Endothelial cell of umbilical vein (primary cell): ENCODE results near the gene LYRM4. TPM values are rescaled to one million over a fixed set of nuclear protein-coding genes. Genes with fewer than 3 reads are reported as not detected.

Experiments used
- BruUV-seq: library from RNA; stranded (reverse); fragments of 400-500 nt; replicated peaks from 2 replicates; lab custom pipeline; 2021; lab: Mats Ljungman, UMichigan
- CTCF ChIA-PET: fragments of 300-600, 350-600 bp; sonication (Branson Sonifier 250); formaldehyde crosslinking; loops from one replicate; lab custom pipeline; 2021; ENCODE audit warnings: antibody characterized with exemption, inconsistent platforms; lab: Charles Lee
- POLR2A ChIA-PET: fragments of 300-600, 350-600 bp; sonication (Branson Sonifier 250); formaldehyde crosslinking; loops from one replicate; lab custom pipeline; 2021; ENCODE audit warnings: antibody characterized with exemption, inconsistent platforms; lab: Charles Lee
- DNase-seq: peaks from one replicate; pipeline ENCODE4 v3.0.0-alpha.2; 2011; ENCODE audit warnings: low read depth, low spot score
- FAIRE-seq: peaks from 2 replicates; lab custom pipeline; 2011; peaks lifted over from hg19 to GRCh38; lab: Jason Lieb, UNC
- H2AFZ ChIP-seq: 2 replicates; pipeline ENCODE4 v1.6.0; 2012; ENCODE audit warnings: low read depth, low read length, control low read depth, inconsistent platforms
- H3K27ac ChIP-seq: 2 replicates; pipeline ENCODE4 v1.5.1; 2011; ENCODE audit warnings: low read depth, mild to moderate bottlenecking, control low read depth, low read length, moderate library complexity; ENCODE audit not compliant: insufficient read depth
- H3K27me3 ChIP-seq, 2 experiments: 2 replicates each; pipeline versions ENCODE4 v1.6.0 to v1.6.1; 2011; ENCODE audit warnings: low read length in 2 of 2, mixed read lengths in 1 of 2; ENCODE audit not compliant: control insufficient read depth in 2 of 2, insufficient read depth in 2 of 2
- H3K36me3 ChIP-seq, 2 experiments: 2 replicates in 1 of 2; 3 replicates in 1 of 2; pipeline ENCODE4 v1.5.1; 2011; ENCODE audit warnings: low read length in 2 of 2, mild to moderate bottlenecking in 1 of 2, moderate library complexity in 1 of 2; ENCODE audit not compliant: control insufficient read depth in 2 of 2, insufficient read depth in 2 of 2; ENCODE audit errors: extremely low read depth in 1 of 2
- H3K4me1 ChIP-seq: 3 replicates; pipeline ENCODE4 v1.5.1; 2011; ENCODE audit warnings: mild to moderate bottlenecking, low read length; ENCODE audit not compliant: control insufficient read depth, insufficient read depth; ENCODE audit errors: extremely low read depth
- H3K4me2 ChIP-seq: 2 replicates; pipeline ENCODE4 v1.6.1; 2011; ENCODE audit warnings: low read length, control low read depth, mixed read lengths; ENCODE audit not compliant: insufficient read depth
- H3K4me3 ChIP-seq, 3 experiments: fragments of 200-600 bp in 1 of 3; sonication (generic), shearing (Covaris generic) in 1 of 3; replicated peaks in 1 of 3; 2 replicates each; pipeline ENCODE4 v1.5.1; 2011 to 2016; ENCODE audit warnings: control low read depth in 3 of 3, low read length in 3 of 3, mild to moderate bottlenecking in 2 of 3, inconsistent platforms in 1 of 3, low read depth in 1 of 3, moderate library complexity in 1 of 3; ENCODE audit not compliant: insufficient read depth in 1 of 3
- H3K79me2 ChIP-seq: 2 replicates; pipeline ENCODE4 v1.6.0; 2012; ENCODE audit warnings: low read length, inconsistent platforms; ENCODE audit not compliant: control insufficient read depth, insufficient read depth
- H3K9ac ChIP-seq: replicated peaks from 2 replicates; pipeline ENCODE3; 2011; ENCODE audit warnings: low read length, control low read depth; ENCODE audit not compliant: insufficient read depth; ENCODE audit errors: extremely low read depth
- H3K9me1 ChIP-seq: replicated peaks from 3 replicates; pipeline ENCODE4 v1.6.0; 2011; ENCODE audit warnings: mild to moderate bottlenecking, low read length; ENCODE audit not compliant: control insufficient read depth, insufficient read depth; ENCODE audit errors: extremely low read depth
- H3K9me3 ChIP-seq: replicated peaks from 2 replicates; pipeline ENCODE4 v1.5.1; 2012; ENCODE audit warnings: low read length, inconsistent platforms; ENCODE audit not compliant: control insufficient read depth, insufficient read depth
- H4K20me1 ChIP-seq: replicated peaks from 2 replicates; pipeline ENCODE3; 2011; ENCODE audit warnings: mild to moderate bottlenecking, low read length; ENCODE audit not compliant: control insufficient read depth, insufficient read depth; ENCODE audit errors: extremely low read depth
- CTCF ChIP-seq, 2 donors: IDR thresholded peaks; 1 replicate in 1 of 2; 2 replicates in 1 of 2; pipeline ENCODE4 v1.5.1; 2011; ENCODE audit warnings: low read length in 2 of 2, mild to moderate bottlenecking in 2 of 2, moderate library complexity in 2 of 2, control low read depth in 1 of 2, inconsistent platforms in 1 of 2, low read depth in 1 of 2; ENCODE audit not compliant: insufficient read depth in 1 of 2; ENCODE audit errors: extremely low read depth in 1 of 2
- EZH2 ChIP-seq: IDR thresholded peaks from 2 replicates; pipeline ENCODE4 v1.6.1; 2012; ENCODE audit warnings: borderline replicate concordance, low read depth, mild to moderate bottlenecking, moderate library complexity, low read length, inconsistent platforms; ENCODE audit not compliant: severe bottlenecking
- FOS ChIP-seq: IDR thresholded peaks from 2 replicates; pipeline ENCODE4 v1.6.1; 2011; ENCODE audit warnings: mild to moderate bottlenecking, low read length, moderate library complexity, borderline replicate concordance; ENCODE audit not compliant: insufficient read depth
- GATA2 ChIP-seq: IDR thresholded peaks from 2 replicates; pipeline ENCODE4 v1.7.0; 2011; ENCODE audit warnings: low read depth, mild to moderate bottlenecking, moderate library complexity, mixed read lengths, low read length; ENCODE audit not compliant: insufficient read length, insufficient read depth
- JUN ChIP-seq: IDR thresholded peaks from 2 replicates; pipeline ENCODE4 v1.6.1; 2011; ENCODE audit warnings: borderline replicate concordance, low read depth; ENCODE audit not compliant: insufficient read length, insufficient read depth
- MYC ChIP-seq: IDR thresholded peaks from one replicate; pipeline ENCODE4 v1.6.1; 2011; ENCODE audit warnings: mild to moderate bottlenecking, low read depth, low read length
- dilution Hi-C: fragments of 300-500 bp; cut with MboI; formaldehyde crosslinking; loops from one replicate; pipeline ENCODE4 v1.15.0; 2019; ENCODE audit warnings: low sequenced_read_pairs; ENCODE audit not compliant: extremely low pct_ligation_motif_present
- intact Hi-C: fragments of 100-400 bp; cut with micrococcal nuclease; formaldehyde crosslinking; loops from one replicate; pipeline ENCODE4 v1.10.0; 2022
- polyA plus RNA-seq, 4 experiments: library from polyadenylated mRNA; depleted of rRNA in 3 of 4; stranded (reverse) in 3 of 4; unstranded in 1 of 4; fragments of >200 nt; gene quantifications; 2 replicates each; pipeline versions ENCODE4 v1.2.1 to v1.2.3, GENCODE V29; 2011 to 2012; ENCODE audit warnings: missing spikeins in 1 of 4
- total RNA-seq: library from RNA; stranded (reverse); gene quantifications from 2 replicates; pipeline ENCODE4 v1.2.3, GENCODE V29; 2021

The LYRM4 gene
- total and polyA plus RNA-seq, 2 donors (not counting 3 experiments of a cell fraction or from before 2014, with no cell fraction given): 39.5 to 44.0 TPM

GRCh38 chr6:5151360-5151954 lies 109.3 kb downstream of the LYRM4 start:
- H3K79me2 ChIP-seq: no peaks in the 10 kb centered on the region
- no peaks in the 10 kb centered on the region for H4K20me1 ChIP-seq
- H3K36me3 ChIP-seq: no peaks in the 10 kb centered on the region
- no peak overlapping the region for H3K4me3 ChIP-seq
- no peak overlapping the region for H3K4me2 ChIP-seq
- DNase-seq (no peak), FAIRE-seq (no peak)
- H3K4me1 ChIP-seq: no peaks in the 10 kb centered on the region
- no peak overlapping the region for H2AFZ ChIP-seq
- no peak overlapping the region for H3K27ac ChIP-seq
- no peaks in the 10 kb centered on the region for H3K27me3 ChIP-seq
- no peaks in the 10 kb centered on the region for H3K9me1 ChIP-seq
- no peak overlapping the region for H3K9ac ChIP-seq
- intact Hi-C loops (no loop called here), dilution Hi-C loops (no loop called here)
- ChIA-PET CTCF (interaction anchor here (1.2 to 1.4 kb wide), 3 partner anchors 8 to 95 kb away, joined by 3 to 6 read pairs (median 4); no protein-coding TSS in a partner anchor), POLR2A (no interaction called here)
- BruUV-seq: no TSS peak
- TF ChIP-seq JUN (no peak), GATA2 (no peak), FOS (no peak), MYC (no peak), CTCF (IDR thresholded peaks at IDR 0.05; ENCODE audit: extremely low read depth in 1 of 2, insufficient read depth in 1 of 2, low read depth in 1 of 2, low read length in 2 of 2) (no peak), EZH2 (no peak)
- H3K9me3 ChIP-seq: no peaks in the 10 kb centered on the region
